GM11168 (cell line): Measurements from ENCODE around the gene NCF1.
"Not testable (repeated sequence)": the region's sequence is repeated elsewhere in the genome, so short reads cannot be mapped to it uniquely, and the experiment has no call there.

Source experiments
- in situ Hi-C: fragments of 300-500 bp; cut with MboI; formaldehyde crosslinking; loops from one replicate; pipeline ENCODE4 v1.12.0; 2022; ENCODE audit warnings: low sequenced_read_pairs; ENCODE audit not compliant: unreplicated experiment

NCF1 gene

DNA sequence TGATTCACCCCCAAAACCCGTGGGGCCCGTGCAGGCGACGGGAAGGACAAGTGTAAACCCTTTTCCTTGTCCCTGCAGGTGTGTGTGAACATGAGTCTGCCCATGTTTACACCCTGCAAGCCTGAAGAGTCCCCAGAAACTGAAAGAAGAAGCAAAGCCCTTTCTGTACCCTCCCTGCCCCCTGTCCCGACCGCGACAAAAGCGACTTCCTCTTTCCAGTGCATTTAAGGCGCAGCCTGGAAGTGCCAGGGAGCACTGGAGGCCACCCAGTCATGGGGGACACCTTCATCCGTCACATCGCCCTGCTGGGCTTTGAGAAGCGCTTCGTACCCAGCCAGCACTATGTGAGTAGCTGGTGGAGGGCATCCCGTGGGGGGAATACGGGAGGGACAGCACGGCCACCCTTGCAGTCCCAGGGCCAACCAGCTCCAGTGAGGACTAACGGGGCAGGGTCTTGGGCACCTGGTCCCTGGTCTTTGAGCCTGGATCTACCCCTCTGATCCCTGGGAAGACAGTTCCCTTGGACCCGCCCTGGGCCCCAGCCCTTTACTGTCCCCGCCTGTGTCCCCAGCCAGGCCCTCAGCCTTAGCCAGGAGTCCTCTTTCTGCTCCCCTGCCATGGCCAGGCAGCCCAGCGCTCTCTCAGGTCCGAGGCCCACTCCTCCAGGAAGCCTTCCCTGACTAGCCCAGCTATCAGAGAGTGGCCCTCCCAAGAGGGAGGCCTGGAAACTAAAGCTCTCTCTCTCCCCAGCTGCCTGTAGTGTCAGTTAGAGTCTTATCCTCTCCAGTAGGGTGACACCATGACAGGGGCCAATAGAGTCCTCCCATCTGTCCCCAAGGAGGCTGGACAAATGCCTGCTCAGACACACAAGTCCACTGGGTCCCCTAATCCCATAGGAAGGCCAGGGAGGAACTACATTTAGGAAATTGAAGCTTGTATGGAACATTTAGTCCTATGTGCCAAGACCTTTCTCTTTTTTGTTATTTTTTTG lies at the start of gene NCF1:
Gene NCF1 (plus strand): TSS at position 252 of the 991 bp plus-strand sequence. CDS start 21 bp downstream, at position 273.
- in situ Hi-C loops = not testable (repeated sequence)

DNA sequence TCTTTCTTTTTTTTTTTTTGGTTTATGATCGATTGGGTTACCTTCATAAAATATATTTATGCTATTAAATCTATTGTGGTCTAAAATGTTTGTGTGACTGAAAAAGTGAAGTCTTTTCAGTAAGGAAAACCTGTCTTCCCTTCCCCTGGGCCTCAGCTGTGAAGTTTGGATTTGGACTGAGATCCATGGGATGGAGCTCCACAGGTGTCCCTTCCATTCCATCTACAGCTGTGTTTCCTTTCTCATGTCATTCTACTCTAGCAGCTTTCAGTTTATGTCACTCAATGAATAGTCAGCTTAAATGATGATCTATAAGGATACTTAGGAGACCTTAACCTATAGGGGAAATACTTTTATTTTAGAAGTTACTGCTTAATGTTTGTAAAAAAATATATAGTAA lies 48.0 kb upstream of the NCF1 start:
- in situ Hi-C loops = no loop called here

DNA sequence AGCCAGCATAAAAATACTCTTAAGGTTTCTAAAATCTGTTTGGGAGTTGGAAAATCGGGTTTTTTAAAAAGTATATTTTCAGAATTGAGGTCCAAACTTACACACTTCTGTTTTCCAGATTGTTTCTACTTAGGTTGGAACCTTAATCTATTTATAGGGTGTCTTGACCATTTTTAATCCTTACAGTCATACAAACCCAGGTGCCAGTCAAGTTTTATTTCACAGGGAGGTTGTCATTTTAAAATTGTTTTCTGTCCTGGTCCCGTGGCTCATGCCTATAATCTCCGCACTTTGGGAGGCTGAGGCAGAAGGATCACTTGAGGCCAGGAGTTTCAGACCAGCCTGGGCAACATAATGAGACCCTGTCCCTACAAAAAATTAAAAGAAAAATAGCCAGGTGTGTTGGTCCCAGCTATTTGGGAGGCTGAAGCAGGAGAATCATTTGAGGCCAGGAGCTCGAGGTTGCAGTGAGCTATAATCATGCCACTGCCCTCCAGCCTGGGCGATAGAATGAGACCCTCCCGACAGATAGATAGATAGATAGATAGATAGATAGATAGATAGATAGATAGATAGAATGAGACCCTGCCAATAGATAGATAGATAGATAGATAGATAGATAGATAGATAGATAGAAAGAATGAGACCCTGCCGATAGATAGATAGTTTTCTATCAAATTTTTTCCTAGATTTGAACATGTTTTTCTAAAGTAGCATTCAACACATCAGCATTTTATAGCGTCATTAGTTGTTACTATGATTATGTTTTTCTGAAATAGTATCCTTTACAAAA lies 47.3 kb upstream of the NCF1 start:
- in situ Hi-C loops = no loop called here

DNA sequence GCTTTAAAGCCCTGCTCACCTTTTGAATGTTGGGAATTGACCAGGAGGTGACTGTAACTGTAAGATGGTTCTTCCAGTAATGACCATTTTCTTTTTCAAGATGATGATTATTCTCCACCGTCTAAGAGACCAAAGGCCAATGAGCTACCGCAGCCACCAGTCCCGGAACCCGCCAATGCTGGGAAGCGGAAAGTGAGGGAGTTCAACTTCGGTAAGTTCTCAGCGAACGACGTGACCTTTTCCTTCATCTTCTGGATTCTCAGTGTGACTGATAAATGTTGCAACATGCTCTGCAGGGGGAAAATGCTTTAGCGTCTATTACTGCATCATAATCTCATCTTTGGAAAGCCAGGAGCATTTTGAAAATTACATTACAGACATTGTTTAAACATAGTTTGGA lies 45.1 kb upstream of the NCF1 start:
- in situ Hi-C loops = not testable (repeated sequence)

DNA sequence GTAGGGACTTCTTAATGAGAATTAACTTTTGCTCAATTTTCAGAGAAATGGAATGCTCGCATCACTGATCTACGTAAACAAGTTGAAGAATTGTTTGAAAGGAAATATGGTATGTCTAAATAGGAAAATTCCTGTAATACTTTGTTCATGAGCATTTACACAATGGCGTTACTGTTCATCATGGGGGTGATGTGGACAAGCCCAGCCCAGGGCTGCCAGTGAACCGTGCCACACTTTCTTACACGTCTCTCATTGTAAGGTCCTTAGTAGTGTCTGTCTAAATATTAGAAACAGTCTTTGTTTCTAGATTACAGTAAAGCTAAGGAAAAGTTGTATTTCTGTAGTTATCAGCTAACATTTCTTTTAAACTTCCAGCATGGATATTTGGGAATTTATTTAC lies 43.6 kb upstream of the NCF1 start:
- in situ Hi-C loops = not testable (repeated sequence)

DNA sequence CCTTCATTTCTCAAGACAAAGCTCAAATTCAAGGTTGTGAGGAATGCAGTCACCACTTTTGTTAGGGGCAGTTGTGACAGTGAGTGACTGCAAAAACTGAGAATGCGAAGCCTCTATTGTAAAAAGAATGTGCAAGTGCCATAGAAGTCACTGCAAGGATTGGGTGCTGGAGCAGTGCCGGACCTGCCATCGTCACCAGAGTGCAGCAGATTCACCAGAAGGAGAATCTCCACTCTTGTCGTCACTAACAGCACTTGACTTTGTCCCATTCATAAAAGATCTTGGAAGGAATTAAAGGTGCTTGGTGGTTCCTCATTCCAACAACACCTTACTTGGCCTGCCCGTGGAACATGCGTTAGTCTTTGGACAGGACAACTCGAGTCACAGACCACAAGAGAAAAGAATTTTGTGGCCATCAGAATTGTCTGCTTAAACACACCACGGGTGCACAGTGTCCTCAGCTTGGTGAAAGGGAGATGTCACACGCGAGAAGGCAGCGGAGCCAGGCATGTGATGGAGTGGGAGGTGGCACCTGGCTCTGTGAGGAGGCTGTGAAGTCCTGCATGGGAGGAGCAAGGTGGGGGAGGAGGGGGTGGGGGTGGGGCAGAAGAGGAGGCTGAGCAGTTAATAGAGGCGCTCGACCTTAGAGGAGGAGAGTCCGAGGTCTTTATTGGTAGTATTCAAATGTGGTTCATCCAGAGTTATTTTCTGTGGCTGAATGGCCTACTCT lies 33.7 kb upstream of the NCF1 start:
- in situ Hi-C loops = not testable (repeated sequence)

DNA sequence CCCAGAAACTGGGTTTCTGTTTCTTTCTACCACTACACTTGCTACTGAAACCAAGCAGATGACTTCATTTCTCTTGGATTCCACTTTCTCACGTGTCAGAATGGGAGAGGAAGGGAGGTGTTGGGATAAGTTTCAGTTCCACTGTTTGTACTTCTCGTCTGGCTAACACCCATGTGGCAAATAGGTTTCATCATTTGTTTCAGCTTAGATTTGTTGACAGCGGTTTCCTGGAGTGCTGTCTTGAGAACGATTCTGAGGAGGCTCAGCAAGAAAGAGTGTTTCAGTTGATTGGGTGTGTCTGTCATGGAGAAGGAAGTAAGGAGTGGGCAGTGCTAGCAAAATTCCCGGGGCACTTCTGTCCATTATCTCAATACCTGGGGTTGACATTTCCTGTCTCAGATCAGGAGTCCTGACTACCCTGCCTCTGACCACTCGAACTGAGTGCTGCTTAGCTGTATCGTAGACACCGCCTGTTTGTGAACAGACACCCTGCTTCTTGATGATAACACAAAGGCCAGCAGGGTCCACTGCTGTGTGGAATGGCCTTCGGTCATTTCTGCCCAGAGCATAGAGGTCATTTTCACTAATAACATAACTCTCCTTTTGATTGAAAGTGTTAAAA lies 29.8 kb upstream of the NCF1 start:
- in situ Hi-C loops = not testable (repeated sequence)

DNA sequence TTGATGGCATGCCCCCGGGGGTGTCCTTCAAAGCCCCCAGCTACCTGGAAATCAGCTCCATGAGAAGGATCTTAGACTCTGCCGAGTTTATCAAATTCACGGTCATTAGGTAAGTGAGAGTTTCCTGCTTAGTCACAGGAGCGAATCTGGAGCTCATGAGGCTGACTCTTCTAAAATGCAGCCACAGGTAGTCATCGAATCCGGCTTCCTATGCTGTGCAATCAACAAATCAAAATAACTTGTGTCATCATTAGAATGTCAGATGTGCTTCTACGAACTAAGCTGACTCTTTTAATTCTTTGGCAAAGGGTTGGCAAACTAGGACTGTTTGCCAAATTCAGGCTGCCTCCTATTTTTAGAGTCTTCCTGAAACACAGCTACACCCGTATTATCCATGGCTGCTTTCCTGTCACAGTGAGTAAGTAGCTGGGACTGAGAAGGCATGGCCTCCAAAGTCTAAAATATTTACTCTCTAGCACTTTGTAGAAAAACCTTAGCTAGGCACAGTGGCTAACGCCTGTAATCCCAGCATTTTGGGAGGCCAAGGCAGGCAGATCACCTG lies 19.8 kb upstream of the NCF1 start:
- in situ Hi-C loops = not testable (repeated sequence)

DNA sequence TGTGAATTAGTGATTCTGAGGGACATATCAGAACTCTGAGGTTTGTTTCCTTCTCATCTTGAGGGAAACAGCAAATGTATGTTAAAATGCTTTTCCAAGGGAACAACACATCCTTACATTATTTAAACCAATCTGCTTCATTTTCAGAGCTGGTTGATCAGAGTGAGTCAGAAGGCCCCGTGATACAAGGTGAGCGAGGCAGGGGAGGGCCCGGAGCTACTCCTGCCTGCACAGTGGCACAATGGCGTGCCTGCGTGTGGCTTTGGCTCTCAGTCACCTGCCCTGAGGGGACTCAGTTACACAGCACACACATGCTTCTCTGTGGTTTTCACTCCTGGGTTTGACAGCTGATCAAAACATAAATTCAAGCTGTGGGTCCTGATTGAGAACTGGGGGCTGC lies 17.1 kb upstream of the NCF1 start:
- in situ Hi-C loops = not testable (repeated sequence)

DNA sequence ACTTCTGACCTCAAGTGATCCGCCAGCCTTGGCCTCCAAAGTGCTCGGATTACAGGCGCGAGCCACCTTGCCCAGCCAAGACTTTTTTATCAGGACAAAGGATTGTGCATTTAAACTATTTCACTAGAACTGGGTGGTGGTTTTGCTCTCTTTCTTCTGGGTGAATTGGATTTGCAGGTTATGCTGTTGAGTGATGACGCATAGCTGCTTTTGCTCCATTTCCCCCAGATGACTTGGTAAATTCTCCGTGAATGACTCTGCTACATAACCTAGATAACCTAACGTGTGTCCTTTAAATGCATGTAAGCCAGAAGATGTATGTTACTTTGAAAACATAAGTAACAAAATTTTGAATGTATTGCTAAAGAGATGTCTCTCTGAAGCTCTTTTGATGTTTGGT lies 15.5 kb upstream of the NCF1 start:
- in situ Hi-C loops = not testable (repeated sequence)

DNA sequence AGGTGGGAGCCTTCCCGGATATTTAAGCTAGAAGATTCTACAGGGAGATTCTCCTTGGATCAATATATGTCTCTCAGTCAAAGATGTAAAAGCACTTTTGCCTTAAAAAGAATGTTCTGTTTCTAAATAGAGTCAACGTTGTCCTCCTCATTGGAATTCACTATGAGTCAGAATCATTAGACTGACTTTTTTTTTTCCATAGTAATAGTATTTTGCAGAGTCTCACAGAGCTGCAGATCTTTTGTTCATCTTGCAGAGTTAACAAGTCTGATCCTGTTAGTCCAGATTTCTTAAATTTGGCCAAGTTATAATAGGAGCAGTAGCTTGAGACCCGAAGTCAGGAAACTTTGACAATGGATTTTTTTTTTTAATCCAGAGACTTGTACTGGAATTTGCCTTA lies 14.8 kb upstream of the NCF1 start:
- in situ Hi-C loops = not testable (repeated sequence)

DNA sequence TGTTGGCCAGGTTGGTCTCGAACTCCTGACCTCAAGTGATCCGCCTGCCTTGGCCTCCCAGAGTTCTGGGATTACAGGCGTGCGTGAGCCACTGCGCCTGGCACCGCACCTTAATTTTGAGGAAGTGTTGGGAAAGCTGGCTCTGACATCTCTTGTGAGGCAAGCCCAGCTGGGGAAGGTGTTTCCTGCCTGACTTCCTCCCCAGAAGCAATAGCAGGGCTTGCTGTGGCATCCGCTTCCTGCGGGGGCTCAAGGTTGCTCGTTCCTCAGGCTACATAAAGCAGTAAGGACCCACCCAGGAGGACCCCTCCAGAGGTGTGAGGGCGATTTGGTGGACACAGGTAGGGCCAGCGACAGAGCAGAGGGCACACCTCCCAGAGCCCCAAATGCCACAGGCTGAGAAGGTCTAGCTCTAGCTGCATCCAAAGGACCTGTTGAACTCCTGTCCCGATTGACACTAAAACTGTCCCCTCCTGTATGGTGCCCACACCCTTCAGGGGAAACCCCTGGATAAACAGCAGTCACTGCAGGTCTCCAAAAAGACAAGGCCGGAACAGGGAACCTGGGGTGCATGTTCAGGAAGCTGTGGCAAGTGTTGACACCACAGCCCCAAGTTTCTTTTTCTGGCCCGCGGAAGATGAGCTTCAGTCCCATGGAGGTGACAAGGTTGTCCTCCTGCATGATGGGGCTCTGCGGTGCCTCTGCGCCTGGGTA lies 8.4 kb upstream of the NCF1 start:
- in situ Hi-C loops = not testable (repeated sequence)

DNA sequence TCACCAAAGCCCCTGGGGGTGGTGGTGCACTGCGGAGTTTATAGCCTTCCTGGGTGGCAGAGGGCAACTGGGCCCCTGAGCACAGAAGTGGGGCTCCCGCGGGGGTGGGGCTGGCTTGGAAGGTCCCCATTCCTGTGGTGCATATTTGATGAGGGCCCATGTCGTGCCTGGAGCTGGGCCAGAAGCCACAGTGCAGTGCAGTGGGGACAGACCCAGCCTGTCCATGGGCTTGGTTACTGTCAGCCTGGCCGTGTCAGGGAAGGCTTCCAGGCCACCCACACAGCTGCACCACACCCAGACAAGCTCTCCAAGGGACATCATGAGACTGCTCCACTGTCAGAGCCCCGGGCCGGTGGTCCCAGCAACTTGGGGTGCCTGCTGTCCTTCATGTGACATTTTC lies 7.3 kb upstream of the NCF1 start:
- in situ Hi-C loops = not testable (repeated sequence)

DNA sequence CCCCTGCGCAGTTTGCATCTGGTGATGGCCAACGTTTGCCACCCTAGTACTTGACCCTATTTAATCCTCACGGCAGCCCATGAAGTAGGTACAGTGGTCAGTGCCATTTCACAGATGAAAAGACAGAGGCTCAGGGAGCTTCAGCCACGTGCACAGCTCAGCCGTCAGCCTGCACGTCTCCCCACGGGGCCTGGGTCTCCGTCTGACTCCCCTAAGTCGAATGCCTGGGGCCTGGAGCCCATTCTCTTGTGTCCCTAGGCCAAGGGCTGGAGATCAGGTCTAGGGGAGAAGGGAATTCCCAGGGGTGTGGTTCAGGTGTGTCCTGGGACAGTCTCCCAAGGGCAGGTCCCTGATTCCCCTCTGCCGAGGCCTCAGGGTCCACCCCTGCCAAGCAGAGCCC lies 6.8 kb upstream of the NCF1 start:
- in situ Hi-C loops = not testable (repeated sequence)

DNA sequence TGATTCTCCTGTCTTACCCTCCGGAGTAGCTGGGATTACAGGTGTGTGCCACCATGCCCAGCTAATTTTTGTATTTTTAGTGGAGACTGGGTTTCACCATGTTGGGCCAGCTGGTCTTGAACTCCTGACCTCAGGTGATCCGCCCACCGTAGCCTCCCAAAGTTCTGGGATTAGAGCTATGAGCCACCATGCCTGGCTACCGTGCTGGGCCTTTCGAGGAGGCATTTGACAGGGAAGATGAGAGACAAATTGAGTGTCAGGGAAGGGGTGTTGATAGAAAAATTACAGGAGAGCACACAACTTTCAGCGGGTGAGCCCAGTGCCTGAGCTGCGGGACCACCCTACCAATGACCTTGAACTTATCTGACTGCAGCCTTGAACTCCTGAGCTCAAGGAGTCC lies 3.7 kb upstream of the NCF1 start:
- in situ Hi-C loops = not testable (repeated sequence)

DNA sequence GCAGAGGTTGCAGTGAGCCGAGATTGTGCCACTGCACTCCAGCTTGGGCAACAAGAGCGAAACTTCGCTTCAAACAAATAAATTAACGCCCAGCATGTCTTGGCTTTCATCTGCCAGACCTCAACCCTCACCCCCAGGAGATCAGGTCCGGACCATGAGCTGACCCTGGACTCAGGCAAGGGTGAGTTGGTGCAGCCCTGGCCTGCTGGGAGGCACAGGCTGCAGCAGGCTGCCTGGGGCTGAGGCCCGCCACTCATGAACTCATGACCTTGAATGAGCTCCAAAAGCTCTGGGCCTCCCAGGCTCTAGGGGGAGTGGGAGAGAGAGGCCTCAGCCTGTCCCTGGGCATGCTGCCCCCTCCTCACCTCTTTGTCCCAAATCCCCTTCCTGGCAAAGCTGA lies 1.7 kb upstream of the NCF1 start:
- in situ Hi-C loops = not testable (repeated sequence)

DNA sequence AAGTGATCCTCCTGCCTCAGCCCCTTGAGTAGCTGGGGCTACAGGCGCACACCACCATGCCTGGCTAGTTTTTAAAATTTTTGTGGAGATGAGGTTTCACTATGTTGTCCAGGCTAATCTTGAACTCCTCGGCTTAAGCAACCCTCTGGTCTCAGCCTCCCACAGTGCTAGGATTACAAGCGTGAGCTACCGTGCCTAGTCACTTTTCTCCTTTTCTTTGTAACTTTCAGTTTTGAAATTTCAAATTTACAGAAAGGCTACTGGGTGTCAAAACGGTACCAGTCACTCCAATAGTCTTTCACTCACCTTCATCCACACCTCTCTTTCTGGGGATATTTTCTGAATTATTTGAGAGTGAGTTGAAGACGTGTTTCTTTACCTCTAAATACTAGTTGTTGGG lies 1.3 kb downstream of the NCF1 start:
- in situ Hi-C loops = not testable (repeated sequence)

DNA sequence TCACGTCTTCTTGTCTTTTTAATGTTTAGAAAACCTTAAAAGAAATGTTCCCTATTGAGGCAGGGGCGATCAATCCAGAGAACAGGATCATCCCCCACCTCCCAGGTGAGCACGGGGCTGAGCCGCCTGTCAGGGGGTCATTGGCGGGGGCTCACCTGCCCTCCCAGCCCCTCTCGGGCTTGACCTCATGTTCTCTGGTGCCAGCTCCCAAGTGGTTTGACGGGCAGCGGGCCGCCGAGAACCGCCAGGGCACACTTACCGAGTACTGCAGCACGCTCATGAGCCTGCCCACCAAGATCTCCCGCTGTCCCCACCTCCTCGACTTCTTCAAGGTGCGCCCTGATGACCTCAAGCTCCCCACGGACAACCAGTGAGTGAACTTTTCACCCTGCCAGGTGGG lies 5.2 kb downstream of the NCF1 start:
- in situ Hi-C loops = not testable (repeated sequence)

DNA sequence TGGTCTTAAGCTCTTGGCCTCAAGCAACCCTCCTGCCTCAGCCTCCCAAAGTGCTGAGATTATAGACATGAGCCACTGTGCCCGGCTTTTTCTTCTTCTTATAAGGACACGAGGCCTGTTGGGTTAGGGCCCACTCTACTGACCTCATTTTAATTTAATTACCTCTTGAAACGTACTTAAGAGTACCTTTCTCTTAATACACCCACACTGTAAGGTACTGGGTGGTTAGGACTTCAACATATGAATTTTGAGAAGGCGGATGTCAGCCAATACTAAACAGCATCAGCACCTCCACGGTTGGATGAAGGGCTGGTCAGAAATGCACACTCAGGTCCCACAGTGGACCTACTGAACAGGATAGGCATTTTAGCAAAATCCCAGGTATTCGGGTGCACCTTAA lies 7.9 kb downstream of the NCF1 start:
- in situ Hi-C loops = not testable (repeated sequence)
